Measurements from ENCODE around the gene SH2D4B.

The SH2D4B gene

DNA sequence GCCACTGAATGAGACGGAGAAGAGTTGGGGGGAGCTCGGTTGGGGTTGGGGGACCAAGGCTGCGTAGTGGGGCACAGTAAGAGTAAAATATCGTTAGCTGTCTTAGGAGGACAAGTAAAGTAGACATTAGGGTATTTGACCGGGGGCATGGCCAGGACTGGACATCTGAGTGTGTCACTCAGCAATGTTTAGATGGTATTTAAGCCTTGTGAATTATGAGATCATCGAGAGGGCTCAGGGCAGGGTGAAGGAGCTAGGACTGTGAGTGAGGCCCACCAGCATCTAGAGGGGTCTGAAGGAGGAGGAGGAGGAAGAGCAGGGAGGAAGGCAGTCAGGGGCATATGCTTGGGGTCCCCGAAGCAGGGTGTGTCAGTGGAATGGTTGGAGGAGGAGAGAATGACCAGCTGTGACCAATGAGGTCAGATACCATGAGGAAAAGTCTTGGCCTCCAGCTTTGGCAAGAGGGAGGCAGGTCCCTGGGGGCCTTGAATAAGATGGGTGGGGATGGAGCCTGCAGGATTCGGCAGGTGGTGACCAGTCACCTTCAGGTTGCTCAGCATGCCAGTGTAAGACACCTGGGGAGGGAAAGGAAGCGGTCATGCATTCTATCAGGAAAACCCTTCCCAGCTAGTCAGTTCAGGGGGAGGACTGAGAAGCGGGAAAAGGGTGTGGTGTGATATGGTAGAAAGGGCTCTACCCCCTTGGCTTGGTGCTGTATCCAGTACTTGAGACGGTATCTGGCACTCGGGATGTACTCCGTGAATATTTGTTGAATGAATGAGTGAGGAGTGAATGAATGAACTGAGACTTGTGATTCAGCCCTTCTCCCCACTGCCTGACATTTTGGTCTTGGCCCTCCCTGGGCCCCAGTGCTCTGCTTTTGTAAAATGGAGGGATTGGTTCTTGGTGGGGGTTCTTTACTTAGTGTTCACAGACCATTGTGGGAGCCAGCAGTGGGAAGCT, 34.8 kb upstream of the SH2D4B start:
- ATAC-seq = no peak
- TF ChIP-seq ESRRG (CRISPR knock-in tag; IDR thresholded peaks at IDR 0.05) = no peak
- no peak for TF ChIP-seq ARNTL (CRISPR knock-in tag; IDR thresholded peaks at IDR 0.05; ENCODE audit: borderline replicate concordance, low read depth)
- no peak for TF ChIP-seq CSDC2 (CRISPR knock-in tag; IDR thresholded peaks at IDR 0.05)
- no peak for TF ChIP-seq SNAI2 (CRISPR knock-in tag; IDR thresholded peaks at IDR 0.05)
- no peak for TF ChIP-seq TCF4 (CRISPR knock-in tag; IDR thresholded peaks at IDR 0.05; ENCODE audit: borderline replicate concordance)
- no peak for TF ChIP-seq POU6F1 (CRISPR knock-in tag; IDR thresholded peaks at IDR 0.05; ENCODE audit: borderline replicate concordance, low read depth)
- TF ChIP-seq, protein P1, sequence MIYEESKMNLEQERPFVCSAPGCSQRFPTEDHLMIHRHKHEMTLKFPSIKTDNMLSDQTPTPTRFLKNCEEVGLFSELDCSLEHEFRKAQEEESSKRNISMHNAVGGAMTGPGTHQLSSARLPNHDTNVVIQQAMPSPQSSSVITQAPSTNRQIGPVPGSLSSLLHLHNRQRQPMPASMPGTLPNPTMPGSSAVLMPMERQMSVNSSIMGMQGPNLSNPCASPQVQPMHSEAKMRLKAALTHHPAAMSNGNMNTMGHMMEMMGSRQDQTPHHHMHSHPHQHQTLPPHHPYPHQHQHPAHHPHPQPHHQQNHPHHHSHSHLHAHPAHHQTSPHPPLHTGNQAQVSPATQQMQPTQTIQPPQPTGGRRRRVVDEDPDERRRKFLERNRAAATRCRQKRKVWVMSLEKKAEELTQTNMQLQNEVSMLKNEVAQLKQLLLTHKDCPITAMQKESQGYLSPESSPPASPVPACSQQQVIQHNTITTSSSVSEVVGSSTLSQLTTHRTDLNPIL (CRISPR knock-in tag; IDR thresholded peaks at IDR 0.05; ENCODE audit: low read depth) = no peak
- TF ChIP-seq ZFP3 (CRISPR knock-in tag; IDR thresholded peaks at IDR 0.05) = no peak
- TF ChIP-seq GLIS3 (CRISPR knock-in tag; IDR thresholded peaks at IDR 0.05) = no peak
- TF ChIP-seq, protein P2, sequence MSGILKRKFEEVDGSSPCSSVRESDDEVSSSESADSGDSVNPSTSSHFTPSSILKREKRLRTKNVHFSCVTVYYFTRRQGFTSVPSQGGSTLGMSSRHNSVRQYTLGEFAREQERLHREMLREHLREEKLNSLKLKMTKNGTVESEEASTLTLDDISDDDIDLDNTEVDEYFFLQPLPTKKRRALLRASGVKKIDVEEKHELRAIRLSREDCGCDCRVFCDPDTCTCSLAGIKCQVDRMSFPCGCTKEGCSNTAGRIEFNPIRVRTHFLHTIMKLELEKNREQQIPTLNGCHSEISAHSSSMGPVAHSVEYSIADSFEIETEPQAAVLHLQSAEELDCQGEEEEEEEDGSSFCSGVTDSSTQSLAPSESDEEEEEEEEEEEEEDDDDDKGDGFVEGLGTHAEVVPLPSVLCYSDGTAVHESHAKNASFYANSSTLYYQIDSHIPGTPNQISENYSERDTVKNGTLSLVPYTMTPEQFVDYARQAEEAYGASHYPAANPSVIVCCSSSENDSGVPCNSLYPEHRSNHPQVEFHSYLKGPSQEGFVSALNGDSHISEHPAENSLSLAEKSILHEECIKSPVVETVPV (CRISPR knock-in tag; IDR thresholded peaks at IDR 0.05) = no peak
- TF ChIP-seq PPARA (CRISPR knock-in tag; IDR thresholded peaks at IDR 0.05; ENCODE audit: borderline replicate concordance) = no peak
- no peak for TF ChIP-seq TSHZ2 (CRISPR knock-in tag; IDR thresholded peaks at IDR 0.05)
- TF ChIP-seq ZFP30 (CRISPR knock-in tag; IDR thresholded peaks at IDR 0.05) = no peak
- TF ChIP-seq RARB (CRISPR knock-in tag; IDR thresholded peaks at IDR 0.05) = no peak
- no peak for TF ChIP-seq ZNF70 (CRISPR knock-in tag; IDR thresholded peaks at IDR 0.05)
- TF ChIP-seq ZNF565 (CRISPR knock-in tag; conservative IDR thresholded peaks at IDR 0.05; ENCODE audit: low read depth) = no peak

- ATAC-seq = no peak
- no peak for TF ChIP-seq CSDC2 (CRISPR knock-in tag; IDR thresholded peaks at IDR 0.05)
Measured at GRCh38 chr10:80503584-80504157, 34.0 kb upstream of the SH2D4B start.

DNA sequence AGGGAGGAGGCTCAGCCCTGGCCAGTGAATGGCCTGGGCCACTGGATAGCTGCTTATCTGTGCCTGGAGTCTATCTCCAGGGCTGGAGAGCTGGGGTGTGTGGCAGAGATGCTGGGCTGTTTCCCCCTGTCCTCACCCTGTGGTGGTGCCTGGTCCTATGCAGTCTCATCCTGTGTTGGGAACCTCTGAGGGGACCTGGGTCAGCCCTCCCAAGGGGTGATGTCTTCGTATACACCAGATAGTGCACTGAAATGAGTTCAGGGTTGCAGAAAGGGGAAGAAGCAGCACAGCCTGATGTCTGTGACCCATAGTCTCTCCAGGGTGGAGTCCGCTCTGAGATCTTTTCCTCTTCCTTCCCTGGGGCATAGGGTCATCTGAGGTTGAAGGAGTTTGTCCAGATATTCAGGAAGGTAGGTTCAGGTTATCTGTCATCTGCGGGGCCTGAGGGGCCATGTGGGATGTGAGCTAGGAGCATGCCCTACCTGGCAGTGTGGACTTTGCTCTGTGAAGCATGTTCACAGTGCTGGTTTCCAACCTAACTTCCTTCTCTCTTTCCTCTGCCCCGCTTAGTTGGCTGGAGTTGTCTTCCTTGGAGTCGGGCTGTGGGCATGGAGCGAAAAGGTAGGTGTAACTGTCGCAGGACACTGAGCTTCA, 33.4 kb upstream of the SH2D4B start:
- TF ChIP-seq SNAI2 (CRISPR knock-in tag; IDR thresholded peaks at IDR 0.05) (no peak), POU6F1 (CRISPR knock-in tag; IDR thresholded peaks at IDR 0.05; ENCODE audit: borderline replicate concordance, low read depth) (no peak), ZFP30 (CRISPR knock-in tag; IDR thresholded peaks at IDR 0.05) (no peak)

More for the DNA sequence above, 33.4 kb upstream of the SH2D4B start:
- peak; percentile 9; the same call in 1 of the 3 replicates for ATAC-seq
